Right ventricle myocardium superior (tissue), 1 donor: ENCODE measurements around the gene DNLZ. TPM values are rescaled to one million over a fixed set of nuclear protein-coding genes. Genes with fewer than 3 reads are reported as not detected.

Source experiments
- ATAC-seq: fragments of 200-7000 bp; cut with Tn5 transposase; one replicate; pipeline ENCODE4 v1.9.1; 2020; ENCODE audit warnings: mild to moderate bottlenecking; ENCODE audit not compliant: poor library complexity
- DNase-seq: peaks from one replicate; pipeline ENCODE4 v3.0.0-alpha.2; 2020
- intact Hi-C: fragments of 100-400 bp; cut with DNase I; formaldehyde crosslinking; loops from one replicate; pipeline ENCODE4 v1.11.2; 2022
- total RNA-seq: library from RNA; stranded (reverse); fragmentation: NEBNext Ultra II Directional; extraction: Animal tissue kit (Norgen Biotek cat#: 25700); gene quantifications from one replicate; pipeline ENCODE4 v1.2.1, GENCODE V29; 2021
- donor health status: DM: no; HTN: yes; CAD: no; lungs with severe emphysema.

Gene DNLZ
- total RNA-seq, 1 donor from 2014 or later, result 39.9 TPM

GRCh38 chr9:136338511-136338910 is 25.0 kb downstream of the DNLZ start:
- no peak for ATAC-seq
- DNase-seq, result no peak
- intact Hi-C loops, result no loop called here

DNA sequence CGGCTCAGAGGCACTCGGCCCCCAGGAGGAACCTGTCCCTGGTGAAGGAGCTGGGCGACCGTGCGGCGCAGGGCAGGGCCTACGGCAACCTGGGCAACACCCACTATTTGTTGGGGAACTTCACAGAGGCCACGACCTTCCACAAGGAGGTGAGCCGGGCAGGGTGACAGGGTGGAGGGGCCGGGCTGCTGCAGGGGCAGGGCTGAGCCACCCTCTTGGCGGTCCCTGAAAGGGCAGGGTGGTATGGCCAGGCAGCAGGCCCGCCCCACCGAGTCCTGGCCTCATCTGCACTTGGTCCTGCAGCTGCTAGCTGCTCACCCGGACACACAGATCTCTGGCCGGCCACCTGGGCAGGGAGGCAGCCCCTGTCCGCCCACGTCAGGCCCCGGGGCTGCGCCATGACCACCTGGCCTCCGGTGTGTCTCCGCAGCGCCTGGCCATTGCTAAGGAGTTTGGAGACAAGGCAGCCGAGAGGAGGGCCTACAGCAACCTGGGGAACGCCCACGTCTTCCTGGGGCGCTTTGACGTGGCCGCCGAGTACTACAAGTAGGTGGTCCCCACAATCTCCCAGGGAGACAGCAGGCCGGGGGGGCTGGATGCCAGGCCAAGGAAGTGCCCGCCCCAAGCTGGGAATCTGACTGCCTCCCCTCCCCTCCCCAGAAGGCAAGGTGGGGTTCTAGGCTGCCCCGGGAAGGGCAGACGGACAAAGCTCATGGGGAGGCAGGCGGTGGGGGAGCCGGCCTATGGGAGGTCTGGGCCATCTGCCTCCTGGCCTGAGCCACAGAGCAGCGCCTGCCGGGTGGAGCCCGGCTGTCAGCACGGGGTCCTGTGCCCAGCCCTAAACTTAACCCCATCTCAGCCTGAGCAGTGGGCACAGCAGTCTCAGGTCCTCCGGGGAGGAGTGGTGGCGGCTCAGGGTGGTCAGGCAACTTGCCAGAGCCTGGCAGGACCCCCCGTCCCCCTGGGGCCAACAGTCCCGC is 25.8 kb downstream of the DNLZ start:
- intact Hi-C loops, result no loop called here
- DNase-seq (no peak), ATAC-seq (no peak)

DNA sequence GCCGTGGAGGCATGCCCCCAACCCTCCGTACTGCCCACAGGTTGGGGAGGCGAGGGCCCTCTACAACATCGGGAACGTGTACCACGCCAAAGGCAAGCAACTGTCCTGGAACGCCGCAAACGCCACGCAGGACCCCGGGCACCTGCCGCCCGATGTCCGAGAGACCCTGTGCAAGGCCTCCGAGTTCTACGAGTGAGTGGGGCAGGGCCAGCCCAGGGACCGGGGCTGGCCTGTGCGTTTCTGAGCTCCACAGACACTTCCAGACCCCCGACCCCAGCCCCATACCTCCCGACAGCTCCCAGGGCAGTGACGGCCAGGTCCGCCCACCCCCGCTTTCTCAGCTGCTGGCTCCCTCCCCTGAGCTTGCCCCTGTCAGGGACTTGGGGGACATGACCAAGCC is 26.7 kb downstream of the DNLZ start:
- DNase-seq, result no peak
- no peak for ATAC-seq
- intact Hi-C loops, result no loop called here

DNA sequence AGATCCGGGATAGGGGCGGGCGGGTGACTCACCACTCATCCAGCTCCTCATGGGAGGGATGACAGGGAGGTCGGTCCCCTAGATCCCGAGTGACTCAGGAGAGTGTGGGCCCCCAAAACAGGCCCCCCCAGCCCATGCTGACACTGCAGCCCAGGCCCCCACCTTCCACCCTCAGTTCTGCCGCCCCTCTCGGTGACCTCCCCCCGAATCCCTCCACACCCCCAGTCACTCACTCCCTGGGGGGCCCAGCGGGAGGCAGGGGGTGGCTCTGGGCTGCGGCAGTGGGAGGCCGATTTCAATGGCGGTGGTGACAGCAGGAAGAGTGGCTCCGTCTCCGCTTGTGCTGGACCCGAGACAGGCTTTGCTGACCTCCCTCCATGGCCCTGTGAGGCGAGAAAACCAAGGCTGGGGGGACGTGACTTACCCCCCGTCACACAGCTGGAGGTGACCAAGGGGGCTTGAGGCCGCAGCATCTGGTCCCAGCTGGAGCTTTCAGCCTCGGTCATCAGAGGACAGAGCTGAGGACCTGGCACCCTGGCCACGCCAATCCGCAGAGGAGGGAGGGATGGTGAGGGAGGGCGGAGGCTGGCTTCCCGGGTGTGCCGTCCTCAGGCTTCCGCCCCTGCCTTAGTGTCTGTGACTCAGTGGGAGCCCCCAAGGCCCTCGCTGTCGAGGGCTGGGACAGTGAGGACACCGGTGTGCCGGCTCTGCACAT is 27.2 kb downstream of the DNLZ start:
- ATAC-seq, result no peak
- DNase-seq, result no peak
- intact Hi-C loops, result no loop called here

GRCh38 chr9:136335296-136336155 is 28.0 kb downstream of the DNLZ start:
- no peak for DNase-seq
- ATAC-seq, result no peak
- intact Hi-C loops, result no loop called here

DNA sequence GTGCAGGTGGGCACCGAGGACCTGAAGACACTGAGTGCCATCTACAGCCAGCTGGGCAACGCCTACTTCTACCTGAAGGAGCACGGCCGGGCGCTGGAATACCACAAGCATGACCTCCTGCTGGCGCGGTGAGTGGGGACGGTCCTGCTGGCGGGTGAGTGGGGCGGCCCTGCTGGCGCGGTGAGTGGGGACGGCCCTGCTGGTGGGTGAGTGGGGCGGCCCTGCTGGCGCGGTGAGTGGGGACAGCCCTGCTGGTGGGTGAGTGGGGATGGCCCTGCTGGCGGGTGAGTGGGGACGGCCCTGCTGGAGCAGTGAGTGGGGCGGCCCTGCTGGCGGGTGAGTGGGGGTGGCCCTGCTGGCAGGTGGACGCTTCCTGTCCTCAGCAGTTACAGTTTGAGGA is 29.0 kb downstream of the DNLZ start:
- intact Hi-C loops, result no loop called here
- DNase-seq, result no peak
- no peak for ATAC-seq

DNA sequence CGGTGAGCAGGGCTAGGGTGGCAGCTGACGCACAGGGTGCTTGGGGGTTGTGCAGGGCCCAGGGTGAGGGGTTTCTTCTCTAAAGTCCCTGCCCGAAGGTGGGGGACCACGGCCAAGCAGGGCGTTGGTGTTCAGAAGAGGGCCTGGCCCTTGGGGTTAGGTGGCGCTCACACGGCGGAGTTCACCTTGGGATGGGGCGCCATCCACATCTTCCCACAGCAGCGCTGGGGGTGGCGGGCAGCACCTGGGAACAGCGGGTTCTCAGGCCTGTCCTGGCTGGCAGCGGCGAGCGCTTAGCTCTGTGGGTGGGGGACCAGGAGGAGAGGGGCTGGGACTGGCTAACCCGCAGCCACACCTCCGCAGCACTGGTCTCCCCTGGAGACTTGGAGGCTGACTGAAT is 30.1 kb downstream of the DNLZ start:
- intact Hi-C loops, result no loop called here
- DNase-seq, result no peak
- ATAC-seq, result no peak

GRCh38 chr9:136333045-136333444 is 30.5 kb downstream of the DNLZ start:
- DNase-seq (no peak), ATAC-seq (no peak)
- intact Hi-C loops, result no loop called here

DNA sequence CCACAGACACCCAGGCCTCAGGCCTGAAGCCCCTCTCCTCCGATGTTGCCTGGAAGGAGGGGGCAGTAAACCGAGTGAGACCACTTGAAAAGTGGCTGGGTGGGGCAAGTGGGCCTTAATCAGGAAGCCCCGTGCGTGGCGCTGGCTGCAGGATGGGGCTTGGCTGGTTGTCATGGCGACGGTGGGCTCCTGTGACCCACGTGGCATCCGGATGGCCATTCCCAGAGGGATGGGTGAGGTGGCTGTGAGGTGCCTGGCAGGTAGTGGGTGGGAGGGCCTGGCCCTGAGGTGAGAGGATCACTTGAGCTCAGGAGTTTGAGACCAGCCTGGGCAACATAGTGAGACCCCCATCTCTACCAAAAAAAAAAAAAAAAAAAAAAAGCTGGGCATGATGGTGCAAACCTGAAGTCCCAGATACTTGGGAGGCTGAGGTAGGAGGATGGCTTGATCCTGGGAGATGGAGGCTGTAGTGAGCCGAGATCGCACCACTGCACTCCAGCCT is 31.0 kb downstream of the DNLZ start:
- ATAC-seq, result no peak
- intact Hi-C loops, result no loop called here
- no peak for DNase-seq

- DNase-seq (no peak), ATAC-seq (no peak)
- intact Hi-C loops, result no loop called here
These were observed 31.7 kb downstream of the DNLZ start for GRCh38 chr9:136331556-136332481.

DNA sequence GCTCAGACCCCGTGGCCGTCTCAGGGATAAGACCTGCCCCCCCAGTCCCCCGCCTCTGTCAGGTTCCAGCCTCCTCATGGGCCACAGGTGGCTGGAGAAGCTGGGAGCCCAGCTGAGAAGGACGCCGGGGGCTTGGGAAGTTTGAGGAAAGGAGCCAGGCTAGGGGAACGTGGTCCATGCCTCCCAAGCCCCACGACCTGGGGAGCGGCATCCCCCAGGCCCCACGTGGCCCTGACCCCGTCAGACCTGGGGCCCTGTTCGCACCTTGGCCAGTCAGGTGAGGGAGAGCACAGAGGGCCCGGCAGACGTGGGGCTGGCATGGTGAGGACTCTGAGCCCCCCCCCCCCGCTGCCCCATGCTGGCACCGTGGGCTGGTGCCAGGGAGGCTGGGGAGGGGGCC is 32.5 kb downstream of the DNLZ start:
- no peak for DNase-seq
- ATAC-seq, result no peak
- intact Hi-C loops, result no loop called here

DNA sequence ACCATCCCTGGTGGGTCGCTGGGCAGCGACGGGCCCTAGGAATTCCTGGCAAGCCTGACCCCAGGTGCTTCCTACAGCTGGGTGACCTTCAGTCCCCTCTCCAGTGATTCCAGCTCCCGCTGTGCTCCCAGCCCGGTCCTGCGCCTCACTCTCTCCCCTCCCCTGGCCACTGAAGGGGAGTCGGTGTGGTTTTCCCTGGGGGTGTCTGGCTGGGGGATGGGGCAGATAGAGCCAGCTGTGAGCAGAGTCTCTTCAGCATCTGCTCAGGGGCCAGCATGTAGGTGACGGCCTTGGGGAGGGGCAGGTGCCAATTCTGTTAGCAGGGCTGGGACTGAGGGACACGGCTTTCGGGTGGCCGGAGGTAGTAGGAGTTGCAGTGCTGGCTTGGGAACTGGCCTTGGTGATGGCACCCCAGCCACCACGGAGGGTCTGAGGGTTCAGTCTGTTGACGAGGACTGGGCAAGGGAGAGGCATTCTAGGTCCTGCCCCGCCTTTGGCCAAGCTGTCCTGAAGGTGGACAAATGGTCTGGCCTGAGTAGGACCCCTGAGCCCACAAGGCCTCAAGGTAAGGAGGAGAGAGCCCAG is 33.0 kb downstream of the DNLZ start:
- intact Hi-C loops, result no loop called here
- no peak for ATAC-seq
- no peak for DNase-seq

DNA sequence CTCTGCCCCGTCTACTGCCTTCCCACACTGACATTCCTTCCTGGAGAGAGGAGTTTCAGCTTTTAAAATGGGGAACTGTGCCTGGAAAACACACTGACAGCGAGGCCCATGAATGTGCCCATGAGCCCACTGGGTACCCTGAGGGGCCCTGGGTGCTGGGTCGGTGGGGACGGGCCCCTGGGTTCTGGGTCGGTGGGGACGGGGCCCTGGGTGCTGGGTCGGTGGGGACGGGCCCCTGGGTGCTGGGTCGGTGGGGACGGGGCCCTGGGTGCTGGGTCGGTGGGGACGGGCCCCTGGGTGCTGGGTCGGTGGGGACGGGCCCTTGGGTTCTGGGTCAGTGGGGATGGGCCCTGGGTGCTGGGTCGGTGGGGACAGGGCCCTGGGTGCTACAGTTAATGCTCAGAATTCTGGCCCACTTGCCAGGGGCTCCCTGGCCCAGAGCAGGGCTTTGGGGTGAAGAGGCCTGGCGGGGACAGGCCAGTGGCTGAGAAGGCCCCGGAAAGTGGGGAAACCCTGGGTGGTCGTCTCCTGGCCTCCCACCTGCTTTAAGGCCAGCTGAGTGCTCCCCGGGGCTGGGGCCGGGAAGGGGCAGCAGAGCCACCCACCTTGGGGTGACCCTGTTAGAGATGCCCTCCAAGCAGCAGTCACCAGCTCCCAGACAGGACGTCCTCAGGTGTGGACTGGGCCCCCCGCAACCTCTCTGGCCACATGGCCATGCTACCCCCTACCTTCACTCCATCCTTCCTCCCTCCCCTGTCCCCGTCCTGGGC is 33.7 kb downstream of the DNLZ start:
- intact Hi-C loops, result no loop called here
- ATAC-seq (no peak), DNase-seq (no peak)

DNA sequence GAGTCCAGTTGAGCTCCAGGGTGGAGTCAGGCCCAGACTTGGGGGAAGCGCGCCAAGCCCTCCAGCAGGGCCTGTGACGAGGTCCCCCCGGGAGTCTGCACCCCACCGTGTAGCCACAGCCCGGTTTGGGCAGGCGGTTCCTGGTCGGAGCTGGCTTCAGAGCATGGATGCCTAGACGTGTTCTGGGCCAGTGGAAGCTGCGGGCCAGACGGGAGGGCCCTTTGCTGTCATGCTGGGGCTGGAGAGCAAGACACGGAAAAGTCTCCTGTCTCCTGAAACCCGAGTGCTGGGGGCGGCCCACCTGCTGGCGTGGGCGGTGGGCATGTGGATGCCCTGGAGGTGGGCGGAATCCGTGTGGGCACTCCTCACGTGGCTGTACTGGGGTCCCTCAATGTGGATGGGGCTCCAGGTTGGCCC is 34.3 kb downstream of the DNLZ start:
- no peak for ATAC-seq
- intact Hi-C loops, result no loop called here
- DNase-seq, result no peak

- ATAC-seq (peak; percentile 28), DNase-seq (no peak)
- intact Hi-C loops, result no loop called here
These were observed 34.9 kb downstream of the DNLZ start for GRCh38 chr9:136328622-136329041.

GRCh38 chr9:136328011-136328621 is 35.4 kb downstream of the DNLZ start:
- ATAC-seq (no peak), DNase-seq (no peak)
- intact Hi-C loops, result no loop called here
